OCI-LY1 (cell line): ENCODE data around the gene DHRS4L2.
"Not testable (repeated sequence)": the region's sequence is repeated elsewhere in the genome, so short reads cannot be mapped to it uniquely, and the experiment has no call there.

Source experiments
- CTCF ChIP-seq: fragments of 200-600 bp; sonication (generic), shearing (Covaris generic); IDR thresholded peaks from 2 replicates; pipeline ENCODE4 v1.5.1; 2017; ENCODE audit warnings: mild to moderate bottlenecking, antibody characterized with exemption, low read length, moderate library complexity, mixed read lengths
- EZH2 ChIP-seq: fragments of 200-600 bp; sonication (generic), shearing (Covaris generic); IDR thresholded peaks from 2 replicates; pipeline ENCODE4 v1.8.0; 2017; ENCODE audit warnings: borderline replicate concordance, mixed run types, mild to moderate bottlenecking, antibody characterized with exemption, low read length, moderate library complexity, mixed read lengths

- not testable (repeated sequence) for TF ChIP-seq EZH2, CTCF
These were observed 1.2 kb downstream of the DHRS4L2 start for GRCh38 chr14:23989734-23990445.
